ENCODE data around the gene COL23A1.

DNA sequence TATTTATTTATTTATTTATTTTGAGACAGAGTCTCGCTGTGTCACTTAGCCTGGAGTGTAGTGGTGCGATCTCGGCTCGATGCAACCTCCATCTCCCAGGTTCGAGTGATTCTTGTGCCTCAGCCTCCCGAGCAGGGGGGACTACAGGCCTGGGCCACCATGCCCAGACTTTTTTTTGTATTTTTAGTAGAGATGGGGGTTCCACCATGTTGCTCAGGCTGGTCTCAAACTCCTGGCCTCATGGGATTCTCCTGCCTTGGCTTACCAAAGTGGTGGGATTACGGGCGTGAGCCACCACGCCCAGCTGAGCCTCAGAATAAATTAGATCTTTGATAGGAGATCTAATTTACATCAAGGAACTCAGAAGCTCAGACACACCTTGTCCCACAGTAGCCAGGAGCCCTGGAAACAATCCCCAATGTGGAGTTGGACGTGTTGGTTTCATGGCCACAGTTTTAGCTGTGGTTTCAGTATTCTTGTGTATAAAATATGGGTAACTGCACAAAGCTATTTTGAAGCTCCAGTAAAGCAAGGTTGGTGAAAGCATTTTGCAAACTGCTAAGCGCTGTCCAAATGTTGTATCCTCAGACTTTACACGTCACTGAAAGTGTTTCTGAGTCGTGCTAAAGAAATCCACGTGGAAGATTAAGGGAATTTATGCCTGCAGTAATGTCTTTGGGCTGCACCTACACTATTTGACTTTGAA is 388.8 kb downstream of the COL23A1 start:
- TF ChIP-seq POLR2A (IDR thresholded peaks at IDR 0.05; ENCODE audit: low read length) = no peak
- TF ChIP-seq GATA1 (IDR thresholded peaks at IDR 0.05; ENCODE audit: low read depth, low read length) = no peak
